Nucleus accumbens (tissue), 56 donors: ENCODE data around the gene CHST13.

ENCODE experiments used
- DNase-seq, 56 donors: peaks; one replicate each; lab custom pipeline; 2025; lab: John Stamatoyannopoulos, UW

The CHST13 gene

GRCh38 chr3:126487151-126487771 lies 36.7 kb upstream of the CHST13 start:
- peak in 3 of 56 donors; percentile 7 to 30 (median 12) for DNase-seq

DNA sequence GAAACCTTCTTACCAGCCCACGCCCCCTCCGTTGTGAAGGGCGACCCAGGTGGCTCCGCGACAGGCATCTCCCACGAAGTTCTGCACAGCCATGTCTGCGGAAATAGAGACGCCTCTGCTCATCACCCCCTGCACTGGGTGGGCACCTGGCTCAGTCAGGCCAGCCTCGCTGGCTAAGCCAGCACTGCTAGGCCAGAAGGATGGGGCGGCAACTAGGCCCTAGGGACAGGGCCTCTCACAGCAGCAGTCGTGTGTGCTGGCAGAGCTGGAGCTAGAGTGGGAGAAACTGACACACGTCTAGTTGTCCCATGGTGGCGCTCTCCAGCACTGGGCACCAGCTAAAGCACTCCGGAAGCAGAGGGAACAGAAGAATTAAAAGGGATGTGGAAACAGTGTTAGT lies 35.8 kb upstream of the CHST13 start:
- no peak for DNase-seq

- DNase-seq = no peak
Measured at GRCh38 chr3:126488886-126489569, 34.9 kb upstream of the CHST13 start.

- DNase-seq = no peak
Measured at GRCh38 chr3:126490619-126491018, 33.3 kb upstream of the CHST13 start.

GRCh38 chr3:126491221-126492013 lies 32.5 kb upstream of the CHST13 start:
- no peak for DNase-seq

DNA sequence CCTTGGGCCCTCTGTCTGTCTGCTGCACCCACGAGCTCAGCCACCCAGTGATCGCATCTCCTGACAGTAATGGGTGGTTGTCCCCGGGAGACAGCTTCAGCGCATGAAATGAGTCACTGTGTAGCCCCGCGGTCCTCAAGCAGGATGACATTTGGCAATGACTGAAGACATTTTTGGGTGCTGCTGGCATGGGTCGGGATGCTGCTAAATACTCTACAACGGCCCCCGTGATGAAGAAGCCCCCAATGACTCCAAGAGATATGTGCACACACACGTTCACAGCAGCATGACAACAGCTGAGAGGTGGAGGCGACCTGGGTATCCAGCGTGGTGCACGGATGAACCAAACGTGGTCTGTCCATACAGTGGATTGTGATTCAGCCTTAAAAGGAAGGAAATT lies 30.9 kb upstream of the CHST13 start:
- no peak for DNase-seq

DNA sequence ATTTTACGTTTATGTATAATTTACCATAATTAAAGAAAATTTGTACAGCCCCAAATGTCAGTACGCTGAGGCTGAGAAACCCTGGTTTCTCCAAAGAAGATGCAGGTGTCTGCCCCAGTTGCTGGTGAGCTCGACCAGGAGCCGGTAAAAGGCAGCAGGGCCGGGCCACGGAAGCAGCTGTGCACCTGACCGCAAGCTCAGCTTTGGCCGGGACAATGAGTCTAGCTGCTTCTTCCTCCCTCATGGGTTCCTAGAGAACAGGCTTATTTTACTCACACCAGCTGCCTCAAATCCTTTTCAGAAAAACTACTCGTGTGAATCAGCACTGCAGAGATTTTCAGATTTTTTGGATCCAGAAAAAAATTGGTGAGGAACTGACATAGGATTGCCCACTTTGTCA lies 30.2 kb upstream of the CHST13 start:
- DNase-seq = no peak

DNA sequence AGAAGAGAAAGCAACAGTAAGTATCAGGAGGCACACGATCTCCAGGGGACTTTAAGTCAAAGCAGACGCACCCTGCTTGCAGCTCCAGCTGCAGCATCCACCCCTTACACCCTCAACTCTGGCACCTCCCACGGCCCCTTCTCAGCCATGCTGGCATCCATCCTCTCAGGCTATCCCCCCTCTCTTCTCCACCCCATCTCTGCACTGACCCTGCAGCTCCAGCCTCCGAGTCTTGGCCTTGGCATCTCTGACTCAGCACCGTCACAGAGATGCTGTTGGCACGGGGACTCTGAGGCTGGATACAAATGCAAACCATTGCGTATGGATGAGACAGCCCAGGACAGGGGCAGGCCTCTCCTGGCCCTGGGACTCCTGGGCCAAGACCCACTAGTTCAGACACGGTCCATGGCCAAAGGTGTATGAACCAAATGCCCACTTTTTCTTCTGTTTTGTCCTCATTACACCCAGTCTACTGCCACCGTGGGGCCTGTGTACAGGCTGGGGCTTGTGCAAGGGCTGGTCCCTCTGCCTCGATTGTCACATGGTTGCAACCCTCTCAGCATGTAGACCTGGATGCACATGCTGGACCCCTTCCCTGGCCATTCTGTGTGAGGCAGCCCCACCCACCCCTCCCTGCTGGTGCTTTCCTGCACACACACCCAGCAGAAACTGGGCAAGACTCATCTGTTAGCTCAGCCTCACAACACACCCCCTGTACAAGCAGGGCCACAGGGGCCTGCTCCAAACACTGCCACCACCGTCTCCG lies 29.6 kb upstream of the CHST13 start:
- peak in 2 of 56 donors; percentile 16 to 26 for DNase-seq

GRCh38 chr3:126494970-126495230 lies 29.1 kb upstream of the CHST13 start:
- no peak for DNase-seq

GRCh38 chr3:126495786-126496185 lies 28.2 kb upstream of the CHST13 start:
- no peak for DNase-seq

GRCh38 chr3:126496894-126497850 lies 26.8 kb upstream of the CHST13 start:
- DNase-seq = no peak

- DNase-seq = no peak
Measured at GRCh38 chr3:126497956-126498355, 26.0 kb upstream of the CHST13 start.

GRCh38 chr3:126498461-126498860 lies 25.5 kb upstream of the CHST13 start:
- no peak for DNase-seq

DNA sequence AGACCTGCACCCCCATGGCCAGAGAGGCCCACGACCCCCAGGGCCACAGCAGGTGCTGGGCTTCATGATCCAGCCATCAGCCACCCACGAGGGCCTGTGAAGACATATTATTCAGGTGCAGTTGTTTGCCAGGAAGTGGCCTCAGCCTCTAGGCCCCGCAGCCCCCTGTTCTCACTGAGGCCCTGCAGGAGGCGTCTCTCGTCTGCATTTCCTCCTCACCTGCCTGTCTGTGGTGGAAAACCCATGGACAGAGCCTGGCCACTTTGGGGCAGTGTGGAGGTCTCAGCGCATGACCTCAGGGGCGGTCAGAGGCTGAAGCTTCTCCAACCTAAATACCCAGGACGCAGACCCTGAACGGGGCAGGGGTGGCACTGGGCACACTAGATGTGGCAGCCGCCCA lies 25.0 kb upstream of the CHST13 start:
- DNase-seq = no peak

GRCh38 chr3:126499401-126499800 lies 24.6 kb upstream of the CHST13 start:
- no peak for DNase-seq

- DNase-seq = no peak
Measured at GRCh38 chr3:126500016-126500415, 23.9 kb upstream of the CHST13 start.

DNA sequence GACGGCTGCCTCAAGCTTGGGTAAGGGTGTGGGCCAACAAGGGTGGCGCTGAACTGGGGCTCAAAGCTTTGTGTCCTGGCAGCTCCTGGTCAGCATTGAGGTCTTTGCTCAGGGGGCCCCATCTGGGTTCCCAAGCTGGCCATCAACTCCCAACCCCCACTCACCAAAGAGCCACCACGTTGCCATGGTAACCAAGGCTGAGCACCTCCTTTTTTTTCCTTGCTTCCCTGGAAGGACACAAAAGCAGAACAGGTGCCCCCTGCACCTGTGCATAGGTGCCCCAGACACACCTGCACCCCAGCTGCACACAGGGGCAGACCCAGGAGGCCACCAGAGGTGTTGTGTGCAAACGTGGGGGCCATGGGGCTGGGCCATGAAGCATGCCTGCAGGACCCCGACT lies 22.9 kb upstream of the CHST13 start:
- no peak for DNase-seq

DNA sequence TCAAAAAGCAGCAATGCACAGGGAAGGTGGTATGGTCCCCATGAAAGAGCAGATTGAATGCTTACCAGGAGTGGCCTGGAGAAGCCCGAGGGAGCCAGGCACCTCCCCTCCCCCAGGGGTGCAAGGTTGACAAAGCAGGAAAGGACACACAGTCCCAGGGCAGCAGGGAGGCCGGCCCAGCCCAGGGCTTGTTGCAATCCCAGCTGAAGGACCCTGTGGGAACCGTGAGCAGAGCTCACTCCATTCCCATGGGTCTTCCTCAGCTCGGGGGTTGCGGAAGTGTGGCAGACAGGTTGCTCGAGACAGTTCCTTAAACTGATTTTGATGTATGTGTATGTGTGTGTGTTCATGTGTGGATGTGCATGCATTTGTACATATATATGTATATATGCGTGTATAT lies 22.2 kb upstream of the CHST13 start:
- no peak for DNase-seq

- DNase-seq = no peak
Measured at GRCh38 chr3:126502656-126503055, 21.3 kb upstream of the CHST13 start.

GRCh38 chr3:126503701-126504100 lies 20.3 kb upstream of the CHST13 start:
- DNase-seq = no peak
